IMR-90 (cell line): ENCODE results near the gene PHACTR2. TPM values are rescaled to one million over a fixed set of nuclear protein-coding genes. Genes with fewer than 3 reads are reported as not detected.

ENCODE experiments used
- RCOR1 ChIP-seq: IDR thresholded peaks from 2 replicates; pipeline ENCODE4 v1.6.1; 2012; ENCODE audit warnings: mild to moderate bottlenecking, low read length, improper control_type of control experiment; ENCODE audit not compliant: insufficient replicate concordance
- SMC3 ChIP-seq: fragments of 150-350 bp; IDR thresholded peaks from 2 replicates; pipeline ENCODE4 v1.6.1; 2016; ENCODE audit warnings: low read depth, mild to moderate bottlenecking, antibody characterized with exemption, low read length, moderate library complexity
- polyA plus RNA-seq, 3 experiments: library from polyadenylated mRNA; depleted of rRNA; stranded (reverse); fragments of >200 nt; gene quantifications; 2 replicates each; pipeline ENCODE4 v1.2.3, GENCODE V29; 2012; ENCODE audit warnings: low replicate concordance in 1 of 3
- total RNA-seq: library from RNA; depleted of rRNA; stranded (reverse); fragments of >200 nt; gene quantifications from 2 replicates; pipeline ENCODE4 v1.2.3, GENCODE V29; 2012
- TF ChIP-seq, protein P1 (sequence below): conservative IDR thresholded peaks from 2 replicates; pipeline ENCODE4 v1.5.1; 2012; ENCODE audit warnings: mild to moderate bottlenecking, low read depth, low read length, improper control_type of control experiment

The PHACTR2 gene
- total and polyA plus RNA-seq, 2 of the 4 experiments (the other 2 are of a cell fraction) = 14.5 to 74.2 TPM

GRCh38 chr6:143745166-143746133 lies 67.7 kb downstream of the PHACTR2 start (continued):
- TF ChIP-seq, protein P1, sequence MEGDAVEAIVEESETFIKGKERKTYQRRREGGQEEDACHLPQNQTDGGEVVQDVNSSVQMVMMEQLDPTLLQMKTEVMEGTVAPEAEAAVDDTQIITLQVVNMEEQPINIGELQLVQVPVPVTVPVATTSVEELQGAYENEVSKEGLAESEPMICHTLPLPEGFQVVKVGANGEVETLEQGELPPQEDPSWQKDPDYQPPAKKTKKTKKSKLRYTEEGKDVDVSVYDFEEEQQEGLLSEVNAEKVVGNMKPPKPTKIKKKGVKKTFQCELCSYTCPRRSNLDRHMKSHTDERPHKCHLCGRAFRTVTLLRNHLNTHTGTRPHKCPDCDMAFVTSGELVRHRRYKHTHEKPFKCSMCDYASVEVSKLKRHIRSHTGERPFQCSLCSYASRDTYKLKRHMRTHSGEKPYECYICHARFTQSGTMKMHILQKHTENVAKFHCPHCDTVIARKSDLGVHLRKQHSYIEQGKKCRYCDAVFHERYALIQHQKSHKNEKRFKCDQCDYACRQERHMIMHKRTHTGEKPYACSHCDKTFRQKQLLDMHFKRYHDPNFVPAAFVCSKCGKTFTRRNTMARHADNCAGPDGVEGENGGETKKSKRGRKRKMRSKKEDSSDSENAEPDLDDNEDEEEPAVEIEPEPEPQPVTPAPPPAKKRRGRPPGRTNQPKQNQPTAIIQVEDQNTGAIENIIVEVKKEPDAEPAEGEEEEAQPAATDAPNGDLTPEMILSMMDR = no peak
- no peak for TF ChIP-seq RCOR1
- no peak for TF ChIP-seq SMC3
